Endothelial cell of umbilical vein (primary cell): Measurements from ENCODE around the gene SLC1A6. TPM values are rescaled to one million over a fixed set of nuclear protein-coding genes. Genes with fewer than 3 reads are reported as not detected.
A peak's percentile ranks its signal among the peaks of the same experiment; 100 is the strongest.

Source experiments
- BruUV-seq: library from RNA; stranded (reverse); fragments of 400-500 nt; replicated peaks from 2 replicates; lab custom pipeline; 2021; lab: Mats Ljungman, UMichigan
- CTCF ChIA-PET: fragments of 300-600, 350-600 bp; sonication (Branson Sonifier 250); formaldehyde crosslinking; loops from one replicate; lab custom pipeline; 2021; ENCODE audit warnings: antibody characterized with exemption, inconsistent platforms; lab: Charles Lee
- POLR2A ChIA-PET: fragments of 300-600, 350-600 bp; sonication (Branson Sonifier 250); formaldehyde crosslinking; loops from one replicate; lab custom pipeline; 2021; ENCODE audit warnings: antibody characterized with exemption, inconsistent platforms; lab: Charles Lee
- DNase-seq: peaks from one replicate; pipeline ENCODE4 v3.0.0-alpha.2; 2011; ENCODE audit warnings: low read depth, low spot score
- FAIRE-seq: peaks from 2 replicates; lab custom pipeline; 2011; peaks lifted over from hg19 to GRCh38; lab: Jason Lieb, UNC
- H2AFZ ChIP-seq: 2 replicates; pipeline ENCODE4 v1.6.0; 2012; ENCODE audit warnings: low read depth, low read length, control low read depth, inconsistent platforms
- H3K27ac ChIP-seq: 2 replicates; pipeline ENCODE4 v1.5.1; 2011; ENCODE audit warnings: low read depth, mild to moderate bottlenecking, control low read depth, low read length, moderate library complexity; ENCODE audit not compliant: insufficient read depth
- H3K27me3 ChIP-seq, 2 experiments: 2 replicates each; pipeline versions ENCODE4 v1.6.0 to v1.6.1; 2011; ENCODE audit warnings: low read length in 2 of 2, mixed read lengths in 1 of 2; ENCODE audit not compliant: control insufficient read depth in 2 of 2, insufficient read depth in 2 of 2
- H3K36me3 ChIP-seq, 2 experiments: 2 replicates in 1 of 2; 3 replicates in 1 of 2; pipeline ENCODE4 v1.5.1; 2011; ENCODE audit warnings: low read length in 2 of 2, mild to moderate bottlenecking in 1 of 2, moderate library complexity in 1 of 2; ENCODE audit not compliant: control insufficient read depth in 2 of 2, insufficient read depth in 2 of 2; ENCODE audit errors: extremely low read depth in 1 of 2
- H3K4me1 ChIP-seq: 3 replicates; pipeline ENCODE4 v1.5.1; 2011; ENCODE audit warnings: mild to moderate bottlenecking, low read length; ENCODE audit not compliant: control insufficient read depth, insufficient read depth; ENCODE audit errors: extremely low read depth
- H3K4me2 ChIP-seq: 2 replicates; pipeline ENCODE4 v1.6.1; 2011; ENCODE audit warnings: low read length, control low read depth, mixed read lengths; ENCODE audit not compliant: insufficient read depth
- H3K4me3 ChIP-seq, 3 experiments: fragments of 200-600 bp in 1 of 3; sonication (generic), shearing (Covaris generic) in 1 of 3; replicated peaks in 1 of 3; 2 replicates each; pipeline ENCODE4 v1.5.1; 2011 to 2016; ENCODE audit warnings: control low read depth in 3 of 3, low read length in 3 of 3, mild to moderate bottlenecking in 2 of 3, inconsistent platforms in 1 of 3, low read depth in 1 of 3, moderate library complexity in 1 of 3; ENCODE audit not compliant: insufficient read depth in 1 of 3
- H3K79me2 ChIP-seq: 2 replicates; pipeline ENCODE4 v1.6.0; 2012; ENCODE audit warnings: low read length, inconsistent platforms; ENCODE audit not compliant: control insufficient read depth, insufficient read depth
- H3K9ac ChIP-seq: replicated peaks from 2 replicates; pipeline ENCODE3; 2011; ENCODE audit warnings: low read length, control low read depth; ENCODE audit not compliant: insufficient read depth; ENCODE audit errors: extremely low read depth
- H3K9me1 ChIP-seq: replicated peaks from 3 replicates; pipeline ENCODE4 v1.6.0; 2011; ENCODE audit warnings: mild to moderate bottlenecking, low read length; ENCODE audit not compliant: control insufficient read depth, insufficient read depth; ENCODE audit errors: extremely low read depth
- H3K9me3 ChIP-seq: replicated peaks from 2 replicates; pipeline ENCODE4 v1.5.1; 2012; ENCODE audit warnings: low read length, inconsistent platforms; ENCODE audit not compliant: control insufficient read depth, insufficient read depth
- H4K20me1 ChIP-seq: replicated peaks from 2 replicates; pipeline ENCODE3; 2011; ENCODE audit warnings: mild to moderate bottlenecking, low read length; ENCODE audit not compliant: control insufficient read depth, insufficient read depth; ENCODE audit errors: extremely low read depth
- CTCF ChIP-seq, 2 donors: IDR thresholded peaks; 1 replicate in 1 of 2; 2 replicates in 1 of 2; pipeline ENCODE4 v1.5.1; 2011; ENCODE audit warnings: low read length in 2 of 2, mild to moderate bottlenecking in 2 of 2, moderate library complexity in 2 of 2, control low read depth in 1 of 2, inconsistent platforms in 1 of 2, low read depth in 1 of 2; ENCODE audit not compliant: insufficient read depth in 1 of 2; ENCODE audit errors: extremely low read depth in 1 of 2
- EZH2 ChIP-seq: IDR thresholded peaks from 2 replicates; pipeline ENCODE4 v1.6.1; 2012; ENCODE audit warnings: borderline replicate concordance, low read depth, mild to moderate bottlenecking, moderate library complexity, low read length, inconsistent platforms; ENCODE audit not compliant: severe bottlenecking
- FOS ChIP-seq: IDR thresholded peaks from 2 replicates; pipeline ENCODE4 v1.6.1; 2011; ENCODE audit warnings: mild to moderate bottlenecking, low read length, moderate library complexity, borderline replicate concordance; ENCODE audit not compliant: insufficient read depth
- GATA2 ChIP-seq: IDR thresholded peaks from 2 replicates; pipeline ENCODE4 v1.7.0; 2011; ENCODE audit warnings: low read depth, mild to moderate bottlenecking, moderate library complexity, mixed read lengths, low read length; ENCODE audit not compliant: insufficient read length, insufficient read depth
- JUN ChIP-seq: IDR thresholded peaks from 2 replicates; pipeline ENCODE4 v1.6.1; 2011; ENCODE audit warnings: borderline replicate concordance, low read depth; ENCODE audit not compliant: insufficient read length, insufficient read depth
- MAX ChIP-seq: IDR thresholded peaks from 2 replicates; pipeline ENCODE4 v1.6.1; 2011; ENCODE audit not compliant: insufficient read depth, insufficient read length
- MYC ChIP-seq: IDR thresholded peaks from one replicate; pipeline ENCODE4 v1.6.1; 2011; ENCODE audit warnings: mild to moderate bottlenecking, low read depth, low read length
- POLR2A ChIP-seq: IDR thresholded peaks from 2 replicates; pipeline ENCODE4 v1.6.1; 2012; ENCODE audit warnings: low read depth, mild to moderate bottlenecking, control low read depth, low read length
- POLR2AphosphoS5 ChIP-seq: IDR thresholded peaks from 2 replicates; pipeline ENCODE4 v1.6.1; 2012; ENCODE audit warnings: low read depth, mild to moderate bottlenecking, control low read depth, low read length, moderate library complexity; ENCODE audit not compliant: insufficient read depth
- dilution Hi-C: fragments of 300-500 bp; cut with MboI; formaldehyde crosslinking; loops from one replicate; pipeline ENCODE4 v1.15.0; 2019; ENCODE audit warnings: low sequenced_read_pairs; ENCODE audit not compliant: extremely low pct_ligation_motif_present
- intact Hi-C: fragments of 100-400 bp; cut with micrococcal nuclease; formaldehyde crosslinking; loops from one replicate; pipeline ENCODE4 v1.10.0; 2022
- polyA plus RNA-seq, 4 experiments: library from polyadenylated mRNA; depleted of rRNA in 3 of 4; stranded (reverse) in 3 of 4; unstranded in 1 of 4; fragments of >200 nt; gene quantifications; 2 replicates each; pipeline versions ENCODE4 v1.2.1 to v1.2.3, GENCODE V29; 2011 to 2012; ENCODE audit warnings: missing spikeins in 1 of 4
- total RNA-seq: library from RNA; stranded (reverse); gene quantifications from 2 replicates; pipeline ENCODE4 v1.2.3, GENCODE V29; 2021

Gene SLC1A6
- total and polyA plus RNA-seq, 2 donors (not counting 3 experiments of a cell fraction or from before 2014, with no cell fraction given): not detected

GRCh38 chr19:15015946-15016542 lies 36.4 kb upstream of the SLC1A6 start:
- DNase-seq: peak; percentile 6
- Histone ChIP-seq H3K9me1 (no peaks in the 10 kb centered on the region), H4K20me1 (no peaks in the 10 kb centered on the region), H3K4me2 (no peak overlapping the region), H2AFZ (no peak overlapping the region), H3K27me3 (no peaks in the 10 kb centered on the region), H3K36me3 (no peaks in the 10 kb centered on the region), H3K4me1 (no peaks in the 10 kb centered on the region), H3K27ac (no peak overlapping the region), H3K79me2 (no peaks in the 10 kb centered on the region), H3K4me3 (no peak overlapping the region), H3K9ac (no peak overlapping the region), H3K9me3 (no peaks in the 10 kb centered on the region)
- FAIRE-seq: no peak
- CTCF ChIA-PET: no interaction called here
- POLR2A ChIA-PET: no interaction called here
- TF ChIP-seq JUN: no peak
- no peak for TF ChIP-seq EZH2
- no peak for TF ChIP-seq MYC
- no peak for TF ChIP-seq CTCF (IDR thresholded peaks at IDR 0.05; ENCODE audit: extremely low read depth in 1 of 2, insufficient read depth in 1 of 2, low read depth in 1 of 2, low read length in 2 of 2)
- no peak for TF ChIP-seq POLR2AphosphoS5
- no peak for TF ChIP-seq POLR2A
- TF ChIP-seq MAX: no peak
- no peak for TF ChIP-seq FOS
- TF ChIP-seq GATA2: no peak
- intact Hi-C loops: no loop called here
- dilution Hi-C loops: no loop called here
- no TSS peak for BruUV-seq
